Measurements from ENCODE around the gene SARDH. TPM values are rescaled to one million over a fixed set of nuclear protein-coding genes. Genes with fewer than 3 reads are reported as not detected.
"Not testable (repeated sequence)": the region's sequence is repeated elsewhere in the genome, so short reads cannot be mapped to it uniquely, and the experiment has no call there.

The SARDH gene
- total RNA-seq, 1 donor from 2014 or later = 0.20 TPM

GRCh38 chr9:133686642-133687575, 51.2 kb downstream of the SARDH start:
- no peak for DNase-seq (ENCODE audit: low read depth in 2 of 2)

- DNase-seq (ENCODE audit: low read depth in 2 of 2) = no peak
These were observed 52.2 kb downstream of the SARDH start for GRCh38 chr9:133685653-133686609.

GRCh38 chr9:133684936-133685361, 53.2 kb downstream of the SARDH start:
- no peak for DNase-seq (ENCODE audit: low read depth in 2 of 2)

GRCh38 chr9:133684121-133684935, 53.8 kb downstream of the SARDH start:
- no peak for DNase-seq (ENCODE audit: low read depth in 2 of 2)

- DNase-seq (ENCODE audit: low read depth in 2 of 2) = peak; percentile 12 to 16
These were observed 54.5 kb downstream of the SARDH start for GRCh38 chr9:133683586-133684120.

- DNase-seq (ENCODE audit: low read depth in 2 of 2) = no peak
These were observed 55.1 kb downstream of the SARDH start for GRCh38 chr9:133682818-133683585.

GRCh38 chr9:133681658-133682306, 56.4 kb downstream of the SARDH start:
- no peak for DNase-seq (ENCODE audit: low read depth in 2 of 2)

GRCh38 chr9:133680976-133681657, 57.0 kb downstream of the SARDH start:
- DNase-seq (ENCODE audit: low read depth in 2 of 2) = no peak

GRCh38 chr9:133680250-133680975, 57.7 kb downstream of the SARDH start:
- DNase-seq (ENCODE audit: low read depth in 2 of 2) = no peak

GRCh38 chr9:133679466-133680061, 58.6 kb downstream of the SARDH start:
- no peak for DNase-seq (ENCODE audit: low read depth in 2 of 2)

- DNase-seq (ENCODE audit: low read depth in 2 of 2) = no peak
These were observed 59.1 kb downstream of the SARDH start for GRCh38 chr9:133679056-133679455.

GRCh38 chr9:133677126-133678010, 60.8 kb downstream of the SARDH start:
- no peak for DNase-seq (ENCODE audit: low read depth in 2 of 2)

- no peak for DNase-seq (ENCODE audit: low read depth in 2 of 2)
These were observed 61.7 kb downstream of the SARDH start for GRCh38 chr9:133676450-133676849.

- not testable (repeated sequence) for DNase-seq (ENCODE audit: low read depth in 2 of 2)
These were observed 62.4 kb downstream of the SARDH start for GRCh38 chr9:133675796-133676195.

- DNase-seq (ENCODE audit: low read depth in 2 of 2) = no peak
These were observed 64.1 kb downstream of the SARDH start for GRCh38 chr9:133674091-133674490.

- no peak for DNase-seq (ENCODE audit: low read depth in 2 of 2)
These were observed 64.9 kb downstream of the SARDH start for GRCh38 chr9:133673258-133673655.

Data from lung microvascular endothelial cell (primary cell).